ENCODE measurements around the gene HDHD3.
"Not testable (repeated sequence)": the region's sequence is repeated elsewhere in the genome, so short reads cannot be mapped to it uniquely, and the experiment has no call there.

The HDHD3 gene

GRCh38 chr9:113390192-113390960 lies 13.6 kb upstream of the HDHD3 start:
- in situ Hi-C loops (cut with MboI; ENCODE audit: low sequenced_read_pairs), result no loop called here

DNA sequence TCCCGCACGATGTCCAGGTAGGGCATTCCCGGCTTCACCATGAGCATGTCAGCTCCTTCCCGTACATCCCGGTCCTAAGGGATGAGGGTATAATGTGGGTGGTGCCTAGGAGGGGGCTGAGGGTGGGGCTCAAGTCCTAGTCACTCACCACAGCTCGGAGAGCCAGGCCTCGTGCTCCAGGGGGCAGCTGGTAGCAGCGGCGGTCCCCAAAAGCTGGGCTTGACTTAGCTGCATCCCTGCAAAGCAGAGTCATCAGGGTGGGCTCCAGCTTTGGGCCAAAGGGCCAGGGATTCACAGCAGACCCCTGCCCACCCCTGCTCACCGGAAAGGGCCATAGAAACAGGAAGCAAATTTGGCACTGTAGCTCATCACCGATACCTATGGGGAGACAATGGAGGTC lies 12.7 kb upstream of the HDHD3 start:
- in situ Hi-C loops (cut with MboI; ENCODE audit: low sequenced_read_pairs), result no loop called here

DNA sequence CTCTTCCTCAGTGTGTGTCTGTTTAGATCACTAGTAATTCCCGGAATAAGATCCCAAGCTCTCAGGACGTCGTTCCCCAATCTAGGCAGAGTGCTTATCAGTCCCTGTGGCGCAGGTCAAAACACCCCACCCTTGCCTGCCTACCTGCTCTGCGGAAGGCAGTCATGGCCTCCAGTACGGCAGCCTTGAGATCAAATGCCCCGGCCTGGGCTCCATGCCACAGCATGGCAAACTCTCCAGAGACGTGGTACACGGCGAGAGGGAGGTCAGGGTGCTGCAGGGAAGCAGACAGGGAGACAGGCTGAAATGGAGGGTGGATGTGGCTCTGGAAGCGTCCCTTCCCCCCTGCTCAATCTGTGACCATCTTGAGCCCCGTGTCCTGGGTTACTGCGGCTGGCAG lies 12.0 kb upstream of the HDHD3 start:
- in situ Hi-C loops (cut with MboI; ENCODE audit: low sequenced_read_pairs), result no loop called here

- in situ Hi-C loops (cut with MboI; ENCODE audit: low sequenced_read_pairs), result no loop called here
Observed at GRCh38 chr9:113387560-113388230, 10.9 kb upstream of the HDHD3 start.

DNA sequence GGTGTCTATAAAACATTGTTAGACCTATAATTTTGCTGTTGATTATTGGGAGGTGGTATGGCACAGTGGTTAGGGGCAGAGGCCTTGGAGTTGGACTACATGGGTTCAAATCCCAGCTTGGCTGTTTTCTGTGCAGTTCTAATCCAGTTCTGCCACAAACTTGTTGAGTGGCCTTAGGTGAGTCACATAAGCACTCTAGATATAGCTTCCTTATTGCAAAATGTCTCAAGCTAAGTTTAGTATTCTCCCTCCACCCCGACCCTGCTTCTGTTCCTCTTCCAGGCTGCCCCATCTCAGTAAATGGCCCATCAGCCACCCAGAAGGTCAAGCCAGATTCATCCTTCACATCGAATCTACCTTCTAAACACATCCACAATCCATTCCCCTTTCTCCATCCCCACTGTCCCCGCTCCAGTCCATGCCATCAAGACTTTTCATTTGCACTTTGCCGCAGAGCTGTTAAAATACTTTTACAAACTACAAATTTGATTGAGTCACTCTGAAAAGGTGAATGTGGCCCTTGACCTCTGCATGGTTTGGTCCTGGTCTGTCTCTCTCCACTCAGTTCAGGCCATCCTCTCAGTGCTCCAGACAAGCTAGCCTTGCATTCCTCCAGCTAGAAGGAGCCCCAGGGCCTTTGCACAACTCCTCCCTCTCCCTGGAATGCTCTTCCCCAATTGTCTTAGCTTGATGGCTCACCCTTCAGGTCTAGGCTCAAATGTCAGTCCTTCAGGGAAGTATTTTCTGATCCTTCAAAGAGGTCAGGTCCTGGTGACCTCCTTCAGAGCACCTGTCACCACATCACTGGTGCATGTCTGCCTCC lies 10.0 kb upstream of the HDHD3 start:
- in situ Hi-C loops (cut with MboI; ENCODE audit: low sequenced_read_pairs), result no loop called here

DNA sequence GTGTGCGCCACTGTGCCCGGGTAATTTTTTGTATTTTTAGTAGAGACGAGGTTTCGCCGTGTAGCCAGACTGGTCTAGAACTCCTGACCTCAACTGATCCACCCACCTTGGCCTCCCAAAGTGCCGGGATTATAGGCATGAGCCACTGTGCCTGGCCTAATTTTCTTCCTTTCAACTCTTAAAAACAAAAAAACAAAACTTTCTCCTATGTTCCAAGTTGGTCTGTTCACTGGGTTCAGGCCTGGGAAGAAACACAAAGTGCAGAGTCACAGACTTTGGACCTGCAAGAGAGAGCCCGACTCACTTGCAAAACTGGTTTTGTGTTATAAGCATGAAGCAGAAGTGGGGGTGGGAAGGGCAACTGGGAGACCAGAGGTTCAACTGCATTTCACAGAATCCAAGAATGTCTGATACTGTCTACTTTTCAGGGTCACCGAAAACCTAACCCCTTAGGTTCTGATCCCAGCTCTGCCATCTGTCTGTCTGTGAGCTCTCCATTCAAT lies 5.2 kb upstream of the HDHD3 start:
- in situ Hi-C loops (cut with MboI; ENCODE audit: low sequenced_read_pairs), result no loop called here

DNA sequence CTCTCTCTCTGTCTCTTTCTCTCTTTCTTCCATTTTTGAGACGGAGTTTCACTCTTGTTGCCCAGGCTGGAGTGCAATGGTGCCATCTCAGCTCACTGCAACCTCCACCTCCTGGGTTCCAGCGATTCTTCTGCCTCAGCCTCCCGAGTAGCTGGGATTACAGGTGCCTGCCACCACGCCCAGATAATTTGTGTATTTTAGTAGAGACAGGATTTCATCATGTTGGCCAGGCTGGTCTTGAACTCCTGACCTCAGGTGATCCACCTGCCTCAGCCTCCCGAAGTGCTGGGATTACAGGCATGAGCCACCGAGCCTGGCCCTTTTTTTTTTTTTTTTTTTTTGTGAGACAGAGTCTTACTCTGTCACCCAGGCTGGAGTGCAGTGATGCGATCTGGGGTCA lies 4.7 kb upstream of the HDHD3 start:
- in situ Hi-C loops (cut with MboI; ENCODE audit: low sequenced_read_pairs), result not testable (repeated sequence)

GRCh38 chr9:113380869-113381378 lies 4.1 kb upstream of the HDHD3 start:
- in situ Hi-C loops (cut with MboI; ENCODE audit: low sequenced_read_pairs), result no loop called here

DNA sequence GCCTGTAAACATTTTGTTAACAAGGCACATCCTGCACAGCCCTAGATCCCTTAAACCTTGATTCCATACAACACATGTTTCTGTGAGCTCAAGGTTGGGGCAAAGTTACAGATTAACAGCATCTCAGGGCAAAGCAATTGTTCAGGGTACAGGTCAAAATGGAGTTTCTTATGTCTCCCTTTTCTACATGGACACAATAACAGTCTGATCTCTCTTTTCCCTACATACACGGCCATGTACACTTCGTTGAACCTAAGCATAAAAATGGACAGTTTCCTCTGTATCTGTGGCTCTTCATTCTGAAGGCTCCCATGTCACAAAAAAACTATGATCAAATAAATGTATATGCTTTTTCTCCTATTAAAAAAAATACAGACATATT lies 3.0 kb upstream of the HDHD3 start:
- in situ Hi-C loops (cut with MboI; ENCODE audit: low sequenced_read_pairs), result not testable (repeated sequence)

DNA sequence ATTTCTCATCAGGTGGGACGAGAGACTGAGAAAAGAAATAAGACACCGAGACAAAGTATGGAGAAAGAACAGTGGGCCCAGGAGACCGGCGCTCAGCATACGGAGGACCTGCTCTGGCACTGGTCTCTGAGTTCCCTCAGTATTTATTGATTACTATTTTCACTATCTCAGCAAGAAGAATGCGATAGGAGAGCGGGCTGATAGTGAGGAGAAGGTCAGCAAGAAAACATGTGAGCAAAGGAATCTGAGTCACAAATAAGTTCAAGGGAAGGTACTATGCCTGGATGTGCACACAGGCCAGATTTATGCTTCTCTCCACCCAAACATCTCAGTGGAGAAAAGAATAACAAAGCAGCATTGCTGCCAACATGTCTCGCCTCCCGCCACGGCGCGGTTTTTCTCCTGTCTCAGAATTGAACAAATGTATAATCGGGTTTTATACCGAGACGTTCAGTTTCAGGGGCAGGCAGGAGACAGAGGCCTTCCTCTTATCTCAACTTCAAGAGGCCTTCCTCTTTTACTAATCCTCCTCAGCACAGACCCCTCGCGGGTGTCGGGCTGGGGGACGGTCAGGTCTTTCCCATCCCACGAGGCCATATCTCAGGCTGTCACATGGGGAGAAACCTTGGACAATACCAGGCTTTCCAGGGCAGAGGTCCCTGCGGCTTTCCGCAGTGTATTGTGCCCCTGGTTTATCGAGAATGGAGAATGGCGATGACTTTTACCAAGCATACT lies 2.5 kb upstream of the HDHD3 start:
- in situ Hi-C loops (cut with MboI; ENCODE audit: low sequenced_read_pairs), result not testable (repeated sequence)

DNA sequence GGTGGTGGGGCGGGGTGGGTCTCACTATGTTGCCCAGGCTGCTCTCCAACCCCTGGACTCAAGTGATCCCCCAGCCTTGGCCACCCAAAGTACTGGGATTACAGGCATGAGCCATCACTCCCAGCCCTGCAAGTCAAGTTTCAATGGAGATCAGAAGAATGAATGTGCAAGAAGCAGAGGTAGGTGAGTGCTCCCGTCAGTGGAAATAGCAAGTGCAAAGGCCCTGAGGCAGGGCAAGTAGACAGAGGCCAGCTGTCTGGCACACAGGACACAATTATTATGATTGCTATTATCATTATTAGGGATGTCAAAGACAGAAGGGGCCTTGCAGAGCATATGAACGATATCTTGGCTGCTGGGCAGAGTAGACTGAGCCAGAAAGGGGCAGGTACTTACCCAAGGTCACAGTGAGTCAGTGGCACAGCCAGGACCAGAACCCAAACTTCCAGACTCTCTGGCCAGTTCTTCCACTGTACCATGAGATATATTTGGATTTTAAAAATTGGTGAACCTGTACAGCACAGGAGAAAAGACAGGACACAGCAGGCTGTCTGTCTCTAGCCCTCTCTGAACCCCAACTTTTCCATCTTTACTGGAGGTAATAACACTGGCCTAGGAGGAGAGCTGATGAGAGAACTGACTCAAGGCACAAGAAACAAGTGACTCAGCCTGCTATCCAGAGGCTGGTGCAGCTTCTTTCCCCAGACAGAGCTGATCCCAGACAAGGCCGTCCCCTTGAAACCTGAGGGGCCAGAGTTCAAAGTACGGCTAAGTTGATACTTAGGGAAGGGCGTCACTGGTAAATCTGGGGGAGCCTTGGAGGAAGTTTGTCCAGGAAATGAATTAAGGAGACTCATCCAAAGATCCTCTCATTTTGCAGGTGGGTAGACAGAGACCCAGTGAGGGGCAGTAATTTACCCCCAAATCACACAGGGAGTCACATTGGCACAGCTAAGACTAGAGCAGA lies 1.4 kb downstream of the HDHD3 start:
- in situ Hi-C loops (cut with MboI; ENCODE audit: low sequenced_read_pairs), result no loop called here

GRCh38 chr9:113373676-113374392 lies 3.0 kb downstream of the HDHD3 start:
- in situ Hi-C loops (cut with MboI; ENCODE audit: low sequenced_read_pairs), result no loop called here

DNA sequence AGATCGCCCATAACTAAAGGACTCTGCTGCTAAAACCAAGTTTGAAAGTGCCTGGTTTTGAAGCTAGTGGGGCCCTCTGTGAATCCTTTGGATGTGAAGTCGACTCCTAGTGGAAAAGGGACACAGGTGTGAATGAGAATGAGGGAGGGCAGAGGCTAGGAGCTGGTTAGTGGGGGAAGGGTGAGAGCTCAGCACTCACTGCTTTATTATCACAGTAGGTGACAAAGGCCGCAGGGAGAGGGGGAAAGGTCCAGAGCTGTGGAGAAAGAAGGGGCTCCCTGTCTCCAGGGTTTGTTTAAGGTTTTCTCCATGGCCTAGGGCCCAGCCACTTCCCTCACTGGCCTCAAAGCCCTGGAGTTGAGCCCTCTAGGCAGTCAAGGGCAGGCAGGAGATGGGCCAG lies 3.5 kb downstream of the HDHD3 start:
- in situ Hi-C loops (cut with MboI; ENCODE audit: low sequenced_read_pairs), result no loop called here

DNA sequence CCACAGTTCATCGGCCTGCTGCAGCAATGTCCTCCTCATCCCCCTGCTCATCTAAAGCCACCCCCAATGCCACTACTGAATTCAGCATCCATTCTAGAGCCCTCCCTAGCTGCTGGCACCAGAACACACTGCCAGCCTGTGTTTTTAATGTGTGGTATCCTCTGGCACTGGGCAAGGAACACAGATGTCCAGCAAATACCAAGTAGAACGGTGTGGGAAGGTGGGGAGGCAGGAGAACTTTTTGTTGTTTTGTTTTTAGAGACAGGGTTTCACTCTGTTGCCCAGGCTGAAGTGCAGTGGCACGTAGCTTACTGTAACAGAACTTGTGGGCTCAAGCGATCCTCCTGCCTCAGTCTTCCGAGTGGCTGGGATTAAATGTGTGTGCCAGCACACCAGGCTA lies 4.7 kb downstream of the HDHD3 start:
- in situ Hi-C loops (cut with MboI; ENCODE audit: low sequenced_read_pairs), result no loop called here

GRCh38 chr9:113370806-113371325 lies 5.9 kb downstream of the HDHD3 start:
- in situ Hi-C loops (cut with MboI; ENCODE audit: low sequenced_read_pairs), result no loop called here

- in situ Hi-C loops (cut with MboI; ENCODE audit: low sequenced_read_pairs), result no loop called here
Observed at GRCh38 chr9:113369855-113370140, 7.0 kb downstream of the HDHD3 start.

- in situ Hi-C loops (cut with MboI; ENCODE audit: low sequenced_read_pairs), result no loop called here
Observed at GRCh38 chr9:113368982-113369854, 7.6 kb downstream of the HDHD3 start.
